PC-3 (cell line): ENCODE measurements around the gene ANKS1A. TPM values are rescaled to one million over a fixed set of nuclear protein-coding genes. Genes with fewer than 3 reads are reported as not detected.
"Not testable (repeated sequence)": the region's sequence is repeated elsewhere in the genome, so short reads cannot be mapped to it uniquely, and the experiment has no call there.

Source experiments
- ATAC-seq: fragments of 200-7000 bp; cut with Tn5 transposase; 2 replicates; pipeline ENCODE4 v1.9.1; 2020; ENCODE audit warnings: mild to moderate bottlenecking, moderate library complexity
- BruUV-seq: library from RNA; stranded (reverse); fragments of 400-500 nt; replicated peaks from 2 replicates; lab custom pipeline; 2021; lab: Mats Ljungman, UMichigan
- CTCF ChIA-PET: fragments of 300-600 bp; sonication (Branson Sonifier 250); formaldehyde crosslinking; loops from one replicate; lab custom pipeline; 2022; ENCODE audit warnings: antibody characterized with exemption; lab: Charles Lee
- POLR2A ChIA-PET: fragments of 300-600 bp; sonication (Branson Sonifier 250); formaldehyde crosslinking; loops from one replicate; lab custom pipeline; 2022; ENCODE audit warnings: antibody characterized with exemption; ENCODE audit not compliant: unreplicated experiment; lab: Charles Lee
- DNase-seq: peaks from one replicate; pipeline ENCODE4 v3.0.0-alpha.2; 2015
- H2AFZ ChIP-seq: fragments of 300-600 bp; sonication (generic); 2 replicates; pipeline ENCODE4 v1.6.0; 2016; ENCODE audit warnings: antibody characterized with exemption, low read length
- H3F3A ChIP-seq: fragments of 300-600 bp; sonication (generic); one replicate; pipeline ENCODE4 v1.6.0; 2017; ENCODE audit warnings: antibody characterized with exemption, low read length, control low read depth, mild to moderate bottlenecking; ENCODE audit not compliant: unreplicated experiment
- H3K27ac ChIP-seq: fragments of 300-600 bp; sonication (generic); 2 replicates; pipeline ENCODE4 v1.5.1; 2016; ENCODE audit warnings: mild to moderate bottlenecking, low read length
- H3K27me3 ChIP-seq: fragments of 300-600 bp; sonication (generic); 2 replicates; pipeline ENCODE4 v1.6.1; 2016; ENCODE audit warnings: low read length, mixed read lengths
- H3K36me3 ChIP-seq: fragments of 300-600 bp; sonication (generic); 2 replicates; pipeline ENCODE4 v1.6.1; 2016; ENCODE audit warnings: low read depth, mixed run types, low read length, mixed read lengths
- H3K4me1 ChIP-seq: fragments of 300-600 bp; sonication (generic); 2 replicates; pipeline ENCODE4 v1.5.1; 2016; ENCODE audit warnings: low read length; ENCODE audit not compliant: insufficient read depth
- H3K4me2 ChIP-seq: fragments of 300-600 bp; sonication (generic); 2 replicates; pipeline ENCODE4 v1.6.0; 2016; ENCODE audit warnings: low read length
- H3K4me3 ChIP-seq: fragments of 300-600 bp; sonication (generic); 2 replicates; pipeline ENCODE4 v1.5.1; 2016; ENCODE audit warnings: mild to moderate bottlenecking, low read length, mixed read lengths
- H3K79me2 ChIP-seq: fragments of 300-600 bp; sonication (generic); 2 replicates; pipeline ENCODE4 v1.6.1; 2017; ENCODE audit warnings: low read length, mixed read lengths
- H3K9ac ChIP-seq: fragments of 300-600 bp; sonication (generic); 2 replicates; pipeline ENCODE4 v1.6.0; 2016; ENCODE audit warnings: mild to moderate bottlenecking, low read length
- H3K9me2 ChIP-seq: fragments of 300-600 bp; sonication (generic); replicated peaks from 2 replicates; pipeline ENCODE4 v1.6.1; 2016; ENCODE audit warnings: mixed run types, low read length, mixed read lengths
- H3K9me3 ChIP-seq: fragments of 300-600 bp; sonication (generic); 2 replicates; pipeline ENCODE4 v1.6.1; 2016; ENCODE audit warnings: low read length, mixed read lengths
- H4K20me1 ChIP-seq: fragments of 300-600 bp; sonication (generic); 2 replicates; pipeline ENCODE4 v1.6.1; 2016; ENCODE audit warnings: low read length, mixed read lengths
- CTCF ChIP-seq: fragments of 300-600 bp; sonication (generic); conservative IDR thresholded peaks from 2 replicates; pipeline ENCODE4 v1.5.1; 2017; ENCODE audit warnings: antibody characterized with exemption, low read depth, mild to moderate bottlenecking, low read length
- EZH2 ChIP-seq: fragments of 300-600 bp; sonication (generic); IDR thresholded peaks from one replicate; pipeline ENCODE4 v1.6.1; 2017; ENCODE audit warnings: antibody characterized with exemption, mild to moderate bottlenecking, low read length; ENCODE audit not compliant: unreplicated experiment
- EZH2phosphoT487 ChIP-seq: fragments of 300-600 bp; sonication (generic); IDR thresholded peaks from 2 replicates; pipeline ENCODE4 v1.6.1; 2018; ENCODE audit warnings: mild to moderate bottlenecking, antibody characterized with exemption, low read length, borderline replicate concordance
- intact Hi-C: fragments of 100-400 bp; cut with micrococcal nuclease; formaldehyde crosslinking; loops from 2 replicates; pipeline ENCODE4 v1.9.0; 2023
- total RNA-seq: library from RNA; depleted of rRNA; stranded (reverse); fragments of >200 nt; gene quantifications from 2 replicates; pipeline ENCODE4 v1.2.3, GENCODE V29; 2014

ANKS1A gene
- total RNA-seq, 1 experiment from 2014 or later = 18.8 TPM

GRCh38 chr6:34992376-34992775 lies 103.3 kb downstream of the ANKS1A start:
- Histone ChIP-seq H3K4me1 (peaks cover 6% of the 10 kb centered on the region; the same call in 1 of the 2 replicates), H3K27ac (no peak overlapping the region), H3K27me3 (no peaks in the 10 kb centered on the region), H3K9me2 (no peaks in the 10 kb centered on the region), H3K36me3 (peaks cover 15% of the 10 kb centered on the region), H3F3A (no peaks in the 10 kb centered on the region), H3K9me3 (no peaks in the 10 kb centered on the region), H3K4me3 (no peak overlapping the region), H3K9ac (no peak overlapping the region), H4K20me1 (no peaks in the 10 kb centered on the region), H3K4me2 (no peak overlapping the region), H2AFZ (no peak overlapping the region), H3K79me2 (no peaks in the 10 kb centered on the region)
- ChIA-PET POLR2A (no interaction called here), CTCF (no interaction called here)
- no peak for ATAC-seq
- DNase-seq = no peak
- TF ChIP-seq EZH2 (no peak), CTCF (no peak), EZH2phosphoT487 (no peak)
- intact Hi-C loops = no loop called here
- no TSS peak for BruUV-seq

- CTCF ChIA-PET = no interaction called here
- H3K27me3 ChIP-seq = no peaks in the 10 kb centered on the region
- peaks cover 6% of the 10 kb centered on the region; the same call in 1 of the 2 replicates for H3K4me1 ChIP-seq
- no peak for TF ChIP-seq EZH2
- TF ChIP-seq EZH2phosphoT487 = no peak
- TF ChIP-seq CTCF = no peak
- H3F3A ChIP-seq = no peaks in the 10 kb centered on the region
- H3K27ac ChIP-seq = no peak overlapping the region
- H4K20me1 ChIP-seq = no peaks in the 10 kb centered on the region
- no peak overlapping the region for H3K4me2 ChIP-seq
- BruUV-seq = no TSS peak
- H3K4me3 ChIP-seq = no peak overlapping the region
- H3K9me3 ChIP-seq = no peaks in the 10 kb centered on the region
- no peak overlapping the region for H3K9ac ChIP-seq
- peaks cover 18% of the 10 kb centered on the region for H3K36me3 ChIP-seq
- ATAC-seq (no peak), DNase-seq (no peak)
- no peak overlapping the region for H2AFZ ChIP-seq
- intact Hi-C loops = no loop called here
- no peaks in the 10 kb centered on the region for H3K79me2 ChIP-seq
- no peaks in the 10 kb centered on the region for H3K9me2 ChIP-seq
- POLR2A ChIA-PET = no interaction called here
These were observed 104.2 kb downstream of the ANKS1A start for GRCh38 chr6:34993213-34993612.

GRCh38 chr6:34994693-34995092 lies 105.6 kb downstream of the ANKS1A start:
- no peak for ATAC-seq
- H3K9ac ChIP-seq = no peak overlapping the region
- H2AFZ ChIP-seq = no peak overlapping the region
- no peak overlapping the region for H3K4me3 ChIP-seq
- H3K9me2 ChIP-seq = no peaks in the 10 kb centered on the region
- no peak overlapping the region for H3K27ac ChIP-seq
- DNase-seq = no peak
- no peaks in the 10 kb centered on the region for H3K9me3 ChIP-seq
- no peaks in the 10 kb centered on the region for H4K20me1 ChIP-seq
- ChIA-PET CTCF (interaction anchor here (0.6 kb wide), 1 partner anchor 1346 kb away, joined by 3 read pairs; no protein-coding TSS in a partner anchor), POLR2A (no interaction called here)
- intact Hi-C loops = no loop called here
- H3F3A ChIP-seq = no peaks in the 10 kb centered on the region
- TF ChIP-seq CTCF (no peak), EZH2 (no peak), EZH2phosphoT487 (no peak)
- H3K79me2 ChIP-seq = no peaks in the 10 kb centered on the region
- no peaks in the 10 kb centered on the region for H3K27me3 ChIP-seq
- peaks cover 18% of the 10 kb centered on the region for H3K36me3 ChIP-seq
- H3K4me1 ChIP-seq = peaks cover 6% of the 10 kb centered on the region; the same call in 1 of the 2 replicates
- no TSS peak for BruUV-seq
- no peak overlapping the region for H3K4me2 ChIP-seq

- H3K4me2 ChIP-seq, H3K27ac ChIP-seq, POLR2A ChIA-PET, H3K4me1 ChIP-seq, H3K9me3 ChIP-seq, H3K4me3 ChIP-seq, CTCF ChIA-PET, BruUV-seq, H3K27me3 ChIP-seq, H4K20me1 ChIP-seq, ATAC-seq, DNase-seq, H3K9me2 ChIP-seq, H3K9ac ChIP-seq, H3K79me2 ChIP-seq, H3F3A ChIP-seq, intact Hi-C loops, H2AFZ ChIP-seq, H3K36me3 ChIP-seq: not testable (repeated sequence)
These were observed 109.4 kb downstream of the ANKS1A start for GRCh38 chr6:34998417-34998816.
